DOHH2 (cell line): Measurements from ENCODE around the gene FAM174C.
"Not testable (repeated sequence)": the region's sequence is repeated elsewhere in the genome, so short reads cannot be mapped to it uniquely, and the experiment has no call there.

Source experiments
- H3F3A ChIP-seq: fragments of 200-600 bp; sonication (generic), shearing (Covaris generic); 2 replicates; pipeline ENCODE4 v1.6.0; 2016; ENCODE audit warnings: antibody characterized with exemption, mild to moderate bottlenecking; ENCODE audit not compliant: control insufficient read depth, insufficient read depth
- H3K27ac ChIP-seq: fragments of 200-600 bp; sonication (generic); 2 replicates; pipeline ENCODE4 v1.5.1; 2014; ENCODE audit warnings: low read depth, mild to moderate bottlenecking, low read length, moderate library complexity
- H3K27me3 ChIP-seq: fragments of 200-600 bp; sonication (generic); 2 replicates; pipeline ENCODE4 v1.6.1; 2014; ENCODE audit warnings: mild to moderate bottlenecking, low read length, mixed read lengths; ENCODE audit not compliant: control insufficient read depth
- H3K36me3 ChIP-seq: fragments of 200-600 bp; sonication (generic); 2 replicates; pipeline ENCODE4 v1.6.1; 2014; ENCODE audit warnings: mild to moderate bottlenecking, low read length, moderate library complexity, mixed read lengths; ENCODE audit not compliant: control insufficient read depth
- H3K4me1 ChIP-seq: fragments of 200-600 bp; sonication (generic); 2 replicates; pipeline ENCODE4 v1.6.1; 2014; ENCODE audit warnings: mild to moderate bottlenecking, low read length, mixed read lengths; ENCODE audit not compliant: control insufficient read depth
- H3K4me2 ChIP-seq: fragments of 200-600 bp; sonication (generic); 2 replicates; pipeline ENCODE4 v1.6.0; 2014; ENCODE audit warnings: mild to moderate bottlenecking, low read length, moderate library complexity
- H3K4me3 ChIP-seq: fragments of 200-600 bp; sonication (generic); 2 replicates; pipeline ENCODE4 v1.5.1; 2014; ENCODE audit warnings: mild to moderate bottlenecking, low read length, mixed read lengths
- H3K79me2 ChIP-seq: fragments of 200-600 bp; sonication (generic); 2 replicates; pipeline ENCODE4 v1.6.1; 2014; ENCODE audit warnings: mild to moderate bottlenecking, low read length, mixed read lengths; ENCODE audit not compliant: control insufficient read depth
- H3K9me2 ChIP-seq: fragments of 200-600 bp; sonication (generic); replicated peaks from 2 replicates; pipeline ENCODE4 v1.6.1; 2014; ENCODE audit warnings: mild to moderate bottlenecking, low read length, mixed read lengths; ENCODE audit not compliant: control insufficient read depth
- H3K9me3 ChIP-seq: fragments of 200-600 bp; sonication (generic); 2 replicates; pipeline ENCODE4 v1.6.1; 2014; ENCODE audit warnings: antibody characterized with exemption, low read length, mixed read lengths; ENCODE audit not compliant: control insufficient read depth, insufficient read depth
- H4K20me1 ChIP-seq: fragments of 200-600 bp; sonication (generic); 2 replicates; pipeline ENCODE4 v1.6.0; 2014; ENCODE audit warnings: low read depth, mild to moderate bottlenecking, antibody characterized with exemption, low read length, moderate library complexity; ENCODE audit not compliant: control insufficient read depth, insufficient read depth
- EZH2phosphoT487 ChIP-seq: fragments of 200-600 bp; sonication (generic); IDR thresholded peaks from 2 replicates; pipeline ENCODE4 v1.6.1; 2017; ENCODE audit warnings: borderline replicate concordance, mild to moderate bottlenecking, antibody characterized with exemption, low read length, moderate library complexity, mixed read lengths
- TF ChIP-seq, protein P1 (sequence below): fragments of 200-600 bp; sonication (generic); IDR thresholded peaks from one replicate; pipeline ENCODE4 v1.5.1; 2014; ENCODE audit warnings: antibody characterized with exemption, mild to moderate bottlenecking, low read depth, low read length; ENCODE audit not compliant: poor library complexity, severe bottlenecking

The FAM174C gene

GRCh38 chr19:1304197-1304924, 29.0 kb downstream of the FAM174C start:
- H3K4me3 ChIP-seq: no peak overlapping the region
- TF ChIP-seq, protein P1, sequence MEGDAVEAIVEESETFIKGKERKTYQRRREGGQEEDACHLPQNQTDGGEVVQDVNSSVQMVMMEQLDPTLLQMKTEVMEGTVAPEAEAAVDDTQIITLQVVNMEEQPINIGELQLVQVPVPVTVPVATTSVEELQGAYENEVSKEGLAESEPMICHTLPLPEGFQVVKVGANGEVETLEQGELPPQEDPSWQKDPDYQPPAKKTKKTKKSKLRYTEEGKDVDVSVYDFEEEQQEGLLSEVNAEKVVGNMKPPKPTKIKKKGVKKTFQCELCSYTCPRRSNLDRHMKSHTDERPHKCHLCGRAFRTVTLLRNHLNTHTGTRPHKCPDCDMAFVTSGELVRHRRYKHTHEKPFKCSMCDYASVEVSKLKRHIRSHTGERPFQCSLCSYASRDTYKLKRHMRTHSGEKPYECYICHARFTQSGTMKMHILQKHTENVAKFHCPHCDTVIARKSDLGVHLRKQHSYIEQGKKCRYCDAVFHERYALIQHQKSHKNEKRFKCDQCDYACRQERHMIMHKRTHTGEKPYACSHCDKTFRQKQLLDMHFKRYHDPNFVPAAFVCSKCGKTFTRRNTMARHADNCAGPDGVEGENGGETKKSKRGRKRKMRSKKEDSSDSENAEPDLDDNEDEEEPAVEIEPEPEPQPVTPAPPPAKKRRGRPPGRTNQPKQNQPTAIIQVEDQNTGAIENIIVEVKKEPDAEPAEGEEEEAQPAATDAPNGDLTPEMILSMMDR: no peak
- TF ChIP-seq EZH2phosphoT487: no peak
- no peaks in the 10 kb centered on the region for H3K9me3 ChIP-seq
- no peaks in the 10 kb centered on the region for H3K9me2 ChIP-seq
- no peak overlapping the region for H3K4me2 ChIP-seq
- 0 out of 2 replicates have a peak, but pooled peaks cover 2% of the 10 kb centered on the region for H3K27me3 ChIP-seq
- H3K36me3 ChIP-seq: no peaks in the 10 kb centered on the region
- H3K27ac ChIP-seq: no peak overlapping the region
- no peaks in the 10 kb centered on the region for H3K79me2 ChIP-seq
- H3K4me1 ChIP-seq: no peaks in the 10 kb centered on the region
- H3F3A ChIP-seq: no peaks in the 10 kb centered on the region
- H4K20me1 ChIP-seq: no peaks in the 10 kb centered on the region

- not testable (repeated sequence) for H3K4me2 ChIP-seq, H3K27ac ChIP-seq, H3K79me2 ChIP-seq, H3K9me2 ChIP-seq, H3F3A ChIP-seq, H3K4me3 ChIP-seq, H3K36me3 ChIP-seq, H3K27me3 ChIP-seq, H3K9me3 ChIP-seq, H3K4me1 ChIP-seq, H4K20me1 ChIP-seq
Observed at GRCh38 chr19:1305354-1305753, 30.0 kb downstream of the FAM174C start.

DNA sequence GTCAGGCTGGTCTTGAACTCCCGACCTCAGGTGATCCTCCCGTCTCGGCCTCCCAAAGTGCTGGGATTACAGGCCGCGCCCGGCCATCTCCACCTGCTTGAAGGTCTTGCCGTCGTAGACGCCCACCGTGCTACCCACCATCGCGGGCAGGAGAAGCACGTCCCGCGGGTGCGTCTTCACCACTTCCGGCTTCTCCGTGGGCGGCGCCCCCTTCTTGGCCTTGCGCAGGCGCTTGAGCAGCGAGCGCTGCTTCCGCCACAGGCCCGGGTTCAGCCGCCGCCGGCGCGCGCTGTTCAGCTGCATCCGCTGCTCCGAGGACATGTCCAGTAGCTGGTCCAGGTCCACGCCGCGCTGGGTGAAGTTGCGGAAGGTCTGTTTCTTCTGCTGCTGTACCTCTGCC, 32.0 kb downstream of the FAM174C start:
- TF ChIP-seq, protein P1: no peak
- TF ChIP-seq EZH2phosphoT487: no peak
- H3K4me3 ChIP-seq: no peak overlapping the region
- no peaks in the 10 kb centered on the region for H3F3A ChIP-seq
- H3K27me3 ChIP-seq: 0 out of 2 replicates have a peak, but pooled peaks cover 2% of the 10 kb centered on the region
- no peaks in the 10 kb centered on the region for H3K4me1 ChIP-seq
- no peaks in the 10 kb centered on the region for H3K79me2 ChIP-seq
- no peaks in the 10 kb centered on the region for H4K20me1 ChIP-seq
- no peaks in the 10 kb centered on the region for H3K9me3 ChIP-seq
- H3K4me2 ChIP-seq: no peak overlapping the region
- H3K36me3 ChIP-seq: no peaks in the 10 kb centered on the region
- no peak overlapping the region for H3K27ac ChIP-seq
- H3K9me2 ChIP-seq: no peaks in the 10 kb centered on the region

GRCh38 chr19:1307755-1308303, 32.5 kb downstream of the FAM174C start:
- Histone ChIP-seq H3K9me3 (no peaks in the 10 kb centered on the region), H3K27me3 (0 out of 2 replicates have a peak, but pooled peaks cover 2% of the 10 kb centered on the region), H3F3A (no peaks in the 10 kb centered on the region), H3K9me2 (no peaks in the 10 kb centered on the region), H3K79me2 (no peaks in the 10 kb centered on the region), H3K27ac (no peak overlapping the region), H3K4me3 (no peak overlapping the region), H3K4me2 (no peak overlapping the region), H3K36me3 (no peaks in the 10 kb centered on the region), H4K20me1 (no peaks in the 10 kb centered on the region), H3K4me1 (no peaks in the 10 kb centered on the region)
- no peak for TF ChIP-seq EZH2phosphoT487
- TF ChIP-seq, protein P1: no peak
